Parathyroid adenoma (tissue), 2 donors: ENCODE data around the gene CRYGC.
A peak's percentile ranks its signal among the peaks of the same experiment; 100 is the strongest.
"Not testable (repeated sequence)": the region's sequence is repeated elsewhere in the genome, so short reads cannot be mapped to it uniquely, and the experiment has no call there.

Experiments
- H2AFZ ChIP-seq: fragments of 300-600 bp; sonication (generic); one replicate; pipeline ENCODE4 v1.7.0; 2017; ENCODE audit warnings: antibody characterized with exemption, mild to moderate bottlenecking
- H3K27ac ChIP-seq: fragments of 300-600 bp; sonication (generic); one replicate; pipeline ENCODE4 v1.7.0; 2017
- H3K27me3 ChIP-seq: fragments of 300-600 bp; sonication (generic); one replicate; pipeline ENCODE4 v1.7.0; 2017; ENCODE audit warnings: low read length; ENCODE audit not compliant: control insufficient read depth, insufficient read depth
- H3K36me3 ChIP-seq: fragments of 300-600 bp; sonication (generic); one replicate; pipeline ENCODE4 v1.7.0; 2017; ENCODE audit warnings: low read length; ENCODE audit not compliant: control insufficient read depth, insufficient read depth
- H3K4me1 ChIP-seq: fragments of 300-600 bp; sonication (generic); one replicate; pipeline ENCODE4 v1.7.0; 2017; ENCODE audit warnings: control low read depth
- H3K4me2 ChIP-seq: fragments of 300-600 bp; sonication (generic); one replicate; pipeline ENCODE4 v1.7.0; 2017; ENCODE audit warnings: low read length
- H3K4me3 ChIP-seq: fragments of 300-600 bp; sonication (generic); one replicate; pipeline ENCODE4 v1.7.0; 2017; ENCODE audit warnings: low read depth, low read length
- H3K79me2 ChIP-seq: fragments of 300-600 bp; sonication (generic); one replicate; pipeline ENCODE4 v1.7.0; 2017; ENCODE audit warnings: control low read depth
- H3K9ac ChIP-seq: fragments of 300-600 bp; sonication (generic); one replicate; pipeline ENCODE4 v1.7.0; 2017; ENCODE audit warnings: mild to moderate bottlenecking
- H3K9me3 ChIP-seq: fragments of 300-600 bp; sonication (generic); one replicate; pipeline ENCODE4 v1.7.0; 2017; ENCODE audit warnings: low read length; ENCODE audit not compliant: control insufficient read depth
- TF ChIP-seq, protein P1 (sequence below): fragments of 300-600 bp; sonication (generic); IDR thresholded peaks from one replicate; pipeline ENCODE4 v1.7.0; 2017; ENCODE audit warnings: antibody characterized with exemption, mild to moderate bottlenecking
- donor health status: primary hyperparathyroidism.

The CRYGC gene

DNA sequence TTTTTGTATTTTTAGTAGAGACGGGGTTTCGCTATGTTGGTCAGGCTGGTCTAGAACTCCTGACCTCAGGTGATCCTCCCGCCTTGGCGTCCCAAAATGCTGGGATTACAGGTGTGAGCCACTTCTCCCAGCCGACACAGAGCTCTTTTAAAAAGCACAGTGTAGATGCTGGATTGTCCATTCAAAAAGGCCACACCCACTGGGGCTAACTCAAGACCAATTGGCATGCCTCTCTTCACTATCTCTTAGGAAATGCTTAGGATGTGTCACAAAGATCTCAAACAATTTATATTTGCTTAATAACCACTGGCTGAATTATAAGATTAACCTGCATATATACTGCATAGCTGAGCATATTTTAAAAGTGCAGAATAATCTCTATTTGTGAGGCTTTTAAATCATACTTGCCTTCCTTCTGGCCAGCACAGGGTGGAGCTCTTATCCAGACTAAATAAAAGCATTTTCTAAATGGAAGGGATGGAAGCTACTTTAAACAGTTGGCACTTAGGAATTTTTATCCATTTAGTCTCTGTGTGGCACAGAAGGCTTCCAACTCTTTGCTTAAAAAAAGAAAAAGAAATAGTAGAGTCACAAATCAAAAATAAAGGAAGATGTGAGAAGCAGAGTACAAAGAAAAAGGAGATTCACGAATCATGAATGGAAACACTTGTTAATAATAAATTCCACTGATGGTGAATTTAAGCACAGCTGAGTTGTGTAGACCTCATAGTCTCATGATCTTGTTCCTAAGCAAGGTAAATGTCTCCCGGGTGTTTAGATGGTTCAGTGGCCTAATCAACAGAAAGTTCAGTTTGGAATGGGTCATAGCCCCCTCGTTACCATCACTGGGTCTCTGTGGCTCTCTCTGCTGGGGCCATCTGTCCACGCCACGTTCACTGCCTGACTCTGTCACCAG lies 27.7 kb downstream of the CRYGC start:
- Histone ChIP-seq H3K4me2 (no peak overlapping the region), H3K27me3 (no peaks in the 10 kb centered on the region), H3K9ac (no peak overlapping the region), H3K9me3 (no peaks in the 10 kb centered on the region), H3K36me3 (no peaks in the 10 kb centered on the region), H3K4me3 (no peak overlapping the region), H3K79me2 (no peaks in the 10 kb centered on the region), H3K27ac (no peak overlapping the region), H3K4me1 (no peaks in the 10 kb centered on the region), H2AFZ (no peak overlapping the region)
- TF ChIP-seq, protein P1, sequence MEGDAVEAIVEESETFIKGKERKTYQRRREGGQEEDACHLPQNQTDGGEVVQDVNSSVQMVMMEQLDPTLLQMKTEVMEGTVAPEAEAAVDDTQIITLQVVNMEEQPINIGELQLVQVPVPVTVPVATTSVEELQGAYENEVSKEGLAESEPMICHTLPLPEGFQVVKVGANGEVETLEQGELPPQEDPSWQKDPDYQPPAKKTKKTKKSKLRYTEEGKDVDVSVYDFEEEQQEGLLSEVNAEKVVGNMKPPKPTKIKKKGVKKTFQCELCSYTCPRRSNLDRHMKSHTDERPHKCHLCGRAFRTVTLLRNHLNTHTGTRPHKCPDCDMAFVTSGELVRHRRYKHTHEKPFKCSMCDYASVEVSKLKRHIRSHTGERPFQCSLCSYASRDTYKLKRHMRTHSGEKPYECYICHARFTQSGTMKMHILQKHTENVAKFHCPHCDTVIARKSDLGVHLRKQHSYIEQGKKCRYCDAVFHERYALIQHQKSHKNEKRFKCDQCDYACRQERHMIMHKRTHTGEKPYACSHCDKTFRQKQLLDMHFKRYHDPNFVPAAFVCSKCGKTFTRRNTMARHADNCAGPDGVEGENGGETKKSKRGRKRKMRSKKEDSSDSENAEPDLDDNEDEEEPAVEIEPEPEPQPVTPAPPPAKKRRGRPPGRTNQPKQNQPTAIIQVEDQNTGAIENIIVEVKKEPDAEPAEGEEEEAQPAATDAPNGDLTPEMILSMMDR = peak; percentile 41

- no peak overlapping the region for H3K4me3 ChIP-seq
- H3K9me3 ChIP-seq = no peaks in the 10 kb centered on the region
- no peaks in the 10 kb centered on the region for H3K79me2 ChIP-seq
- H2AFZ ChIP-seq = no peak overlapping the region
- H3K4me1 ChIP-seq = no peaks in the 10 kb centered on the region
- no peaks in the 10 kb centered on the region for H3K36me3 ChIP-seq
- no peak overlapping the region for H3K9ac ChIP-seq
- no peak overlapping the region for H3K27ac ChIP-seq
- TF ChIP-seq, protein P1 = no peak
- H3K4me2 ChIP-seq = no peak overlapping the region
- no peaks in the 10 kb centered on the region for H3K27me3 ChIP-seq
These were observed 29.8 kb downstream of the CRYGC start for GRCh38 chr2:208099682-208100470.

GRCh38 chr2:208098701-208099100 lies 30.9 kb downstream of the CRYGC start:
- H3K79me2 ChIP-seq, H3K4me1 ChIP-seq, H3K27ac ChIP-seq, H3K4me2 ChIP-seq, H3K36me3 ChIP-seq, H2AFZ ChIP-seq, H3K4me3 ChIP-seq, H3K27me3 ChIP-seq, H3K9ac ChIP-seq, H3K9me3 ChIP-seq: not testable (repeated sequence)

DNA sequence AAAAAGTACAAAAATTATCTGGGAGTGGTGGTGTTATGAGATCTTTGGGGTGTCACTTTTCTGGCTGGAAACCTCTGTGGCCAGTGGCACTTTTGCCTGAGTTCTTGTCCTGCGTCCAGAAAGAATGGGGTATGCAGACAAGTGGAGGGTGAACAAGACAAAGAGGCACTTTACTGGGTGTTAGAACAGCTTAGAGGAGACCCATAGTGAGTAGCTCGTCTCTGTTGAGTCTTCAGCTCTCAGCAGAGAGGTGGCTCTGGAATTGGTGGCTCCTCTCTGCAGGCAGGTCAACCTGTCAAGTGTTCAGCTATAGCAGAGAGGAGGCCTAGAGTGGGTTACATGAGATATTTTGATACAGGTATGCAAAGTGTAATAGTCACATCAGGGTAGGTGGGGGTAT lies 31.4 kb downstream of the CRYGC start:
- TF ChIP-seq, protein P1 = no peak
- H3K27me3 ChIP-seq = no peaks in the 10 kb centered on the region
- H3K4me3 ChIP-seq = no peak overlapping the region
- no peaks in the 10 kb centered on the region for H3K4me1 ChIP-seq
- H3K4me2 ChIP-seq = no peak overlapping the region
- H3K79me2 ChIP-seq = no peaks in the 10 kb centered on the region
- no peak overlapping the region for H3K27ac ChIP-seq
- H3K9me3 ChIP-seq = no peaks in the 10 kb centered on the region
- no peak overlapping the region for H2AFZ ChIP-seq
- H3K9ac ChIP-seq = no peak overlapping the region
- no peaks in the 10 kb centered on the region for H3K36me3 ChIP-seq

GRCh38 chr2:208097801-208098200 lies 31.8 kb downstream of the CRYGC start:
- no peak overlapping the region for H3K4me3 ChIP-seq

More at GRCh38 chr2:208097801-208098200, 31.8 kb downstream of the CRYGC start:
- Histone ChIP-seq H3K4me2 (no peak overlapping the region), H3K4me1 (no peaks in the 10 kb centered on the region), H3K9me3 (no peaks in the 10 kb centered on the region), H3K27ac (no peak overlapping the region), H3K27me3 (no peaks in the 10 kb centered on the region), H3K79me2 (no peaks in the 10 kb centered on the region), H2AFZ (no peak overlapping the region), H3K9ac (no peak overlapping the region), H3K36me3 (no peaks in the 10 kb centered on the region)
- TF ChIP-seq, protein P1 = no peak
